Progenitor cell of endocrine pancreas (in vitro differentiated cells): ENCODE data around the gene CCDC92B. TPM values are rescaled to one million over a fixed set of nuclear protein-coding genes. Genes with fewer than 3 reads are reported as not detected.
A peak's percentile ranks its signal among the peaks of the same experiment; 100 is the strongest.

Source experiments
- DNase-seq: peaks from one replicate; pipeline ENCODE4 v3.0.0; 2021; ENCODE audit warnings: low spot score; ENCODE audit not compliant: unreplicated experiment
- H3K27ac Mint-ChIP-seq: 2 replicates; pipeline ENCODE4 v1.8.0; 2021; ENCODE audit warnings: mild to moderate bottlenecking, moderate library complexity, mixed read lengths
- H3K27me3 Mint-ChIP-seq: 2 replicates; pipeline ENCODE4 v1.8.0; 2021; ENCODE audit warnings: mixed read lengths
- H3K36me3 Mint-ChIP-seq: 2 replicates; pipeline ENCODE4 v1.8.0; 2022; ENCODE audit warnings: mixed read lengths; ENCODE audit not compliant: insufficient read depth
- H3K4me1 Mint-ChIP-seq: 2 replicates; pipeline ENCODE4 v1.8.0; 2021; ENCODE audit warnings: low read depth, mixed read lengths
- H3K4me3 Mint-ChIP-seq: 2 replicates; pipeline ENCODE4 v1.8.0; 2021; ENCODE audit warnings: low read depth, mild to moderate bottlenecking, moderate library complexity, mixed read lengths
- H3K9me3 Mint-ChIP-seq: 2 replicates; pipeline ENCODE4 v1.8.0; 2021; ENCODE audit warnings: low read depth, mixed read lengths
- CTCF ChIP-seq: fragments of 200-600 bp; sonication (generic); IDR thresholded peaks from one replicate; pipeline ENCODE4 v1.5.0; 2021; ENCODE audit warnings: antibody characterized with exemption, mild to moderate bottlenecking; ENCODE audit not compliant: unreplicated experiment
- total RNA-seq: library from RNA; stranded (reverse); gene quantifications from 2 replicates; pipeline ENCODE4 v1.2.1, GENCODE V29; 2021

CCDC92B gene
- total RNA-seq, 1 donor from 2014 or later: 1.3 TPM

- H3K4me3 Mint-ChIP-seq: peak overlapping the region; percentile 74
- peaks cover 6% of the 10 kb centered on the region for H3K27me3 Mint-ChIP-seq
- no peaks in the 10 kb centered on the region for H3K9me3 Mint-ChIP-seq
- H3K36me3 Mint-ChIP-seq: no peaks in the 10 kb centered on the region
- no peak for TF ChIP-seq CTCF
- H3K27ac Mint-ChIP-seq: no peak overlapping the region
- no peak for DNase-seq
- peaks cover 24% of the 10 kb centered on the region for H3K4me1 Mint-ChIP-seq
These were observed 40.2 kb downstream of the CCDC92B start for GRCh38 chr17:2709183-2709661.

GRCh38 chr17:2708585-2709182, 40.8 kb downstream of the CCDC92B start:
- Mint-ChIP-seq H3K9me3 (no peaks in the 10 kb centered on the region), H3K27ac (no peak overlapping the region), H3K4me1 (peaks cover 24% of the 10 kb centered on the region), H3K27me3 (peaks cover 6% of the 10 kb centered on the region), H3K36me3 (no peaks in the 10 kb centered on the region), H3K4me3 (no peak overlapping the region)
- no peak for DNase-seq
- no peak for TF ChIP-seq CTCF

- no peaks in the 10 kb centered on the region for H3K36me3 Mint-ChIP-seq
- DNase-seq: no peak
- TF ChIP-seq CTCF: peak; percentile 52
- peaks cover 24% of the 10 kb centered on the region for H3K4me1 Mint-ChIP-seq
- no peak overlapping the region for H3K27ac Mint-ChIP-seq
- peaks cover 6% of the 10 kb centered on the region for H3K27me3 Mint-ChIP-seq
- no peak overlapping the region for H3K4me3 Mint-ChIP-seq
- H3K9me3 Mint-ChIP-seq: no peaks in the 10 kb centered on the region
These were observed 41.5 kb downstream of the CCDC92B start for GRCh38 chr17:2707721-2708584.

- no peak overlapping the region for H3K27ac Mint-ChIP-seq
- no peaks in the 10 kb centered on the region for H3K9me3 Mint-ChIP-seq
- no peak for TF ChIP-seq CTCF
- no peak for DNase-seq
- peaks cover 2% of the 10 kb centered on the region for H3K36me3 Mint-ChIP-seq
- peaks cover 6% of the 10 kb centered on the region for H3K27me3 Mint-ChIP-seq
- H3K4me3 Mint-ChIP-seq: no peak overlapping the region
- H3K4me1 Mint-ChIP-seq: peaks cover 21% of the 10 kb centered on the region
These were observed 42.4 kb downstream of the CCDC92B start for GRCh38 chr17:2706911-2707510.

GRCh38 chr17:2705888-2706795, 43.3 kb downstream of the CCDC92B start:
- no peaks in the 10 kb centered on the region for H3K9me3 Mint-ChIP-seq
- peaks cover 6% of the 10 kb centered on the region for H3K27me3 Mint-ChIP-seq
- H3K36me3 Mint-ChIP-seq: peaks cover 2% of the 10 kb centered on the region
- peaks cover 19% of the 10 kb centered on the region for H3K4me1 Mint-ChIP-seq
- TF ChIP-seq CTCF: no peak
- H3K27ac Mint-ChIP-seq: no peak overlapping the region
- H3K4me3 Mint-ChIP-seq: no peak overlapping the region
- DNase-seq: no peak
